K562 (cell line): ENCODE measurements around the gene MAP3K20. TPM values are rescaled to one million over a fixed set of nuclear protein-coding genes. Genes with fewer than 3 reads are reported as not detected.

ENCODE experiments used
- ATAC-seq: fragments of 200-7000 bp; cut with Tn5 transposase; 3 replicates; pipeline ENCODE4 v1.9.1; 2020; ENCODE audit warnings: moderate library complexity
- BruUV-seq: library from RNA; stranded (reverse); fragments of 400-500 nt; replicated peaks from 2 replicates; lab custom pipeline; 2021; lab: Mats Ljungman, UMichigan
- CTCF ChIA-PET: fragments of 300-600 bp; formaldehyde crosslinking; extraction: SDS; loops from one replicate; lab custom pipeline; 2021; ENCODE audit warnings: low intra/inter-chr PET ratio; lab: Yijun Ruan, JAX
- POLR2A ChIA-PET: fragments of 300-600, 350-650 bp; sonication (Branson Sonifier 250); formaldehyde crosslinking; extraction: SDS; loops from one replicate; lab custom pipeline; 2021; ENCODE audit warnings: antibody characterized with exemption, inconsistent platforms; lab: Yijun Ruan, JAX
- DNase-seq, 4 experiments: peaks; one replicate each; pipeline versions ENCODE4 v3.0.0 to v3.0.0-alpha.2; 2011 to 2018; ENCODE audit warnings: low spot score in 3 of 4, mixed read lengths in 3 of 4; ENCODE audit errors: extremely low read depth in 1 of 4
- FAIRE-seq: peaks from 2 replicates; lab custom pipeline; 2011; peaks lifted over from hg19 to GRCh38; lab: Jason Lieb, UNC
- H2AFZ ChIP-seq: 2 replicates; pipeline ENCODE4 v1.6.0; 2011; ENCODE audit warnings: low read depth, low read length, control low read depth, inconsistent platforms
- H3K27ac ChIP-seq: fragments of 200-600 bp; 3 replicates; pipeline ENCODE4 v1.8.0; 2011; ENCODE audit warnings: low read depth, mild to moderate bottlenecking, control low read depth, inconsistent platforms, low read length, moderate library complexity, mixed read lengths; ENCODE audit errors: extremely low read depth
- H3K27me3 ChIP-seq, 2 experiments: fragments of 300-600 bp in 1 of 2; 2 replicates in 1 of 2; 3 replicates in 1 of 2; pipeline versions ENCODE4 v1.6.0 to v1.8.0; 2011; ENCODE audit warnings: inconsistent platforms in 2 of 2, low read length in 2 of 2, mild to moderate bottlenecking in 1 of 2, mixed read lengths in 1 of 2, moderate library complexity in 1 of 2; ENCODE audit not compliant: control insufficient read depth in 2 of 2, insufficient read depth in 2 of 2
- H3K36me3 ChIP-seq: fragments of 300-600 bp; 3 replicates; pipeline ENCODE4 v1.8.0; 2011; ENCODE audit warnings: mild to moderate bottlenecking, low read length, inconsistent platforms; ENCODE audit not compliant: control insufficient read depth, insufficient read depth
- H3K4me1 ChIP-seq, 2 experiments: fragments of 200-600 bp in 1 of 2; replicated peaks in 1 of 2; 2 replicates in 1 of 2; 3 replicates in 1 of 2; pipeline versions ENCODE4 v1.5.1 to v1.8.0; 2011; ENCODE audit warnings: inconsistent platforms in 2 of 2, low read length in 2 of 2, mild to moderate bottlenecking in 1 of 2, mixed read lengths in 1 of 2, moderate library complexity in 1 of 2; ENCODE audit not compliant: control insufficient read depth in 2 of 2, insufficient read depth in 2 of 2
- H3K4me2 ChIP-seq: 2 replicates; pipeline ENCODE4 v1.6.1; 2011; ENCODE audit warnings: low read length, control low read depth, inconsistent platforms, mixed read lengths; ENCODE audit not compliant: insufficient read depth
- H3K4me3 ChIP-seq: fragments of 200-600 bp; sonication (generic), shearing (Covaris generic); 2 replicates; pipeline ENCODE4 v1.5.1; 2016; ENCODE audit warnings: control low read depth, inconsistent platforms
- H3K79me2 ChIP-seq: fragments of 200-600 bp; 3 replicates; pipeline ENCODE4 v1.8.0; 2011; ENCODE audit warnings: low read length, inconsistent platforms; ENCODE audit not compliant: control insufficient read depth, insufficient read depth
- H3K9ac ChIP-seq, 2 experiments: 2 replicates each; pipeline versions ENCODE4 v1.6.0 to v1.6.1; 2011; ENCODE audit warnings: low read depth in 2 of 2, low read length in 2 of 2, control low read depth in 1 of 2, inconsistent platforms in 1 of 2, mild to moderate bottlenecking in 1 of 2, mixed read lengths in 1 of 2; ENCODE audit not compliant: insufficient read depth in 1 of 2
- H3K9me1 ChIP-seq: one replicate; pipeline ENCODE4 v1.6.0; 2011; ENCODE audit warnings: inconsistent platforms, mild to moderate bottlenecking, low read length, moderate library complexity; ENCODE audit not compliant: control insufficient read depth, insufficient read depth
- H3K9me3 ChIP-seq: replicated peaks from 2 replicates; pipeline ENCODE4 v1.5.1; 2011; ENCODE audit warnings: low read depth, low read length, inconsistent platforms; ENCODE audit not compliant: control insufficient read depth, insufficient read depth
- H4K20me1 ChIP-seq: replicated peaks from 2 replicates; pipeline ENCODE4 v1.6.1; 2011; ENCODE audit warnings: low read length, inconsistent platforms, mixed read lengths; ENCODE audit not compliant: control insufficient read depth, insufficient read depth
- CTCF ChIP-seq, 3 experiments: IDR thresholded peaks in 2 of 3; conservative IDR thresholded peaks in 1 of 3; 2 replicates each; pipeline ENCODE4 v1.5.1; 2011 to 2012; ENCODE audit warnings: low read length in 3 of 3, mild to moderate bottlenecking in 3 of 3, control low read depth in 2 of 3, improper control_type of control experiment in 1 of 3, inconsistent platforms in 1 of 3, low read depth in 1 of 3, mixed read lengths in 1 of 3, moderate library complexity in 1 of 3; ENCODE audit not compliant: insufficient read depth in 2 of 3
- FOXA1 ChIP-seq: fragments of 450-650 bp; IDR thresholded peaks from 2 replicates; pipeline ENCODE4 v1.6.1; 2016; ENCODE audit warnings: mild to moderate bottlenecking, borderline replicate concordance
- FOXK2 ChIP-seq, 2 experiments: fragments of 450-650 bp; IDR thresholded peaks in 1 of 2; conservative IDR thresholded peaks in 1 of 2; 2 replicates each; pipeline ENCODE4 v1.6.1; 2016; ENCODE audit warnings: low read depth in 2 of 2, mild to moderate bottlenecking in 1 of 2
- MBD2 ChIP-seq: sonication (generic); IDR thresholded peaks from 2 replicates; pipeline ENCODE4 v1.6.1; 2016; ENCODE audit warnings: low read depth, borderline replicate concordance
- POLR2A ChIP-seq: fragments of 450-650 bp; conservative IDR thresholded peaks from 2 replicates; pipeline ENCODE4 v1.6.1; 2016
- RBM22 ChIP-seq: fragments of 200-400 bp; formaldehyde crosslinking; IDR thresholded peaks from 2 replicates; pipeline ENCODE4 v1.6.1; 2018; ENCODE audit warnings: low read length, low read depth; ENCODE audit not compliant: poor library complexity, severe bottlenecking
- ZKSCAN1 ChIP-seq: fragments of 150-350 bp; IDR thresholded peaks from 2 replicates; pipeline ENCODE4 v1.6.1; 2016; ENCODE audit warnings: low read depth, low read length
- ZNF263 ChIP-seq: sonication (generic); formaldehyde crosslinking; IDR thresholded peaks from 2 replicates; pipeline ENCODE4 v1.8.0; 2022; ENCODE audit warnings: mild to moderate bottlenecking, missing genetic modification reagents, borderline replicate concordance
- ZNF764 ChIP-seq: fragments of 250-450 bp; sonication (Bioruptor Pico); IDR thresholded peaks from 2 replicates; pipeline ENCODE4 v1.4.0; 2020; ENCODE audit warnings: low read depth, mild to moderate bottlenecking, moderate library complexity
- ZSCAN32 ChIP-seq: fragments of 450-650 bp; formaldehyde crosslinking; IDR thresholded peaks from 2 replicates; pipeline ENCODE4 v1.4.0; 2020; ENCODE audit warnings: mild to moderate bottlenecking, moderate library complexity
- WGBS: fragments of 100-300 bp; shearing (Covaris generic); methylation state at CpG from one replicate; pipeline ENCODE4 v1.1.6; 2016; ENCODE audit warnings: low coverage, mixed read lengths; ENCODE audit not compliant: insufficient coverage; ENCODE audit errors: missing lambda C conversion rate; 5-methylcytosine and 5-hydroxymethylcytosine counted together
- in situ Hi-C: fragments of 300-500 bp; cut with MboI; formaldehyde crosslinking; loops from 4 replicates; pipeline ENCODE4 v1.15.0; 2018; ENCODE audit warnings: inconsistent platforms, mixed read lengths
- intact Hi-C: fragments of 100-400 bp; cut with micrococcal nuclease; formaldehyde crosslinking; loops from 2 replicates; pipeline ENCODE4 v1.14.2; 2022
- polyA plus RNA-seq, 8 experiments: library from polyadenylated mRNA; depleted of rRNA in 4 of 8; stranded (reverse) in 5 of 8; unstranded in 3 of 8; fragments of >200 nt; fragmentation: Nextera tagmentation in 2 of 8; fragmentation: Illumina TruSeq in 1 of 8; extraction: Ambion mirVana in 2 of 8; extraction: Trizol in 1 of 8; gene quantifications; 2 replicates each; pipeline versions ENCODE4 v1.2.1 to v1.2.3, GENCODE V29; 2011 to 2014; ENCODE audit warnings: inconsistent platforms in 1 of 8, missing spikeins in 1 of 8
- total RNA-seq, 7 experiments: library from RNA; depleted of rRNA in 6 of 7; stranded (reverse); fragments of >200 nt in 6 of 7; fragmentation: Illumina TruSeq in 2 of 7; extraction: Trizol in 2 of 7; gene quantifications; 2 replicates each; pipeline versions ENCODE4 v1.2.1 to v1.2.3, GENCODE V29; 2011 to 2021; ENCODE audit warnings: low replicate concordance in 1 of 7
- TF ChIP-seq, protein P1 (sequence below): fragments of 250-450 bp; sonication (Bioruptor Pico); IDR thresholded peaks from 2 replicates; pipeline ENCODE4 v1.4.0; 2020

MAP3K20 gene
- total and polyA plus RNA-seq, 9 of the 15 experiments (the other 6 are each of a cell fraction or from before 2014, with no cell fraction given): 9.8 to 34.2 (median 27.3) TPM

GRCh38 chr2:173216668-173217067 is 141.0 kb downstream of the MAP3K20 start:
- peaks cover 9% of the 10 kb centered on the region; the same call in 1 of the 3 replicates for H3K36me3 ChIP-seq
- 90% methylated on average over 2 of the region's 2 CpGs for WGBS
- CTCF ChIA-PET: no interaction called here
- FAIRE-seq: no peak
- H3K4me3 ChIP-seq: no peak overlapping the region
- H2AFZ ChIP-seq: no peak overlapping the region
- in situ Hi-C loops (no loop called here), intact Hi-C loops (loop anchor here (10.0 kb wide), 1 partner anchor 138 kb away; the partner anchor contains the start of gene CDCA7)
- no peak overlapping the region for H3K9ac ChIP-seq
- no peaks in the 10 kb centered on the region for H3K9me3 ChIP-seq
- TF ChIP-seq ZNF263 (CRISPR knock-in tag) (no peak), POLR2A (no peak), FOXA1 (no peak), ZNF764 (no peak), FOXK2 (conservative IDR thresholded peaks at IDR 0.05 in 1 of 2, IDR thresholded peaks at IDR 0.05 in 1 of 2; ENCODE audit: low read depth in 2 of 2) (no peak), CTCF (IDR thresholded peaks at IDR 0.05 in 2 of 3, conservative IDR thresholded peaks at IDR 0.05 in 1 of 3; ENCODE audit: insufficient read depth in 2 of 3, low read depth in 1 of 3, low read length in 3 of 3) (peak in 1 of 3 experiments; percentile 1; a peak in 1 of 6 replicates), RBM22 (no peak), MBD2 (no peak), ZSCAN32 (no peak), ZKSCAN1 (peak; percentile 52; the same call in 1 of the 2 replicates)
- TF ChIP-seq, protein P1, sequence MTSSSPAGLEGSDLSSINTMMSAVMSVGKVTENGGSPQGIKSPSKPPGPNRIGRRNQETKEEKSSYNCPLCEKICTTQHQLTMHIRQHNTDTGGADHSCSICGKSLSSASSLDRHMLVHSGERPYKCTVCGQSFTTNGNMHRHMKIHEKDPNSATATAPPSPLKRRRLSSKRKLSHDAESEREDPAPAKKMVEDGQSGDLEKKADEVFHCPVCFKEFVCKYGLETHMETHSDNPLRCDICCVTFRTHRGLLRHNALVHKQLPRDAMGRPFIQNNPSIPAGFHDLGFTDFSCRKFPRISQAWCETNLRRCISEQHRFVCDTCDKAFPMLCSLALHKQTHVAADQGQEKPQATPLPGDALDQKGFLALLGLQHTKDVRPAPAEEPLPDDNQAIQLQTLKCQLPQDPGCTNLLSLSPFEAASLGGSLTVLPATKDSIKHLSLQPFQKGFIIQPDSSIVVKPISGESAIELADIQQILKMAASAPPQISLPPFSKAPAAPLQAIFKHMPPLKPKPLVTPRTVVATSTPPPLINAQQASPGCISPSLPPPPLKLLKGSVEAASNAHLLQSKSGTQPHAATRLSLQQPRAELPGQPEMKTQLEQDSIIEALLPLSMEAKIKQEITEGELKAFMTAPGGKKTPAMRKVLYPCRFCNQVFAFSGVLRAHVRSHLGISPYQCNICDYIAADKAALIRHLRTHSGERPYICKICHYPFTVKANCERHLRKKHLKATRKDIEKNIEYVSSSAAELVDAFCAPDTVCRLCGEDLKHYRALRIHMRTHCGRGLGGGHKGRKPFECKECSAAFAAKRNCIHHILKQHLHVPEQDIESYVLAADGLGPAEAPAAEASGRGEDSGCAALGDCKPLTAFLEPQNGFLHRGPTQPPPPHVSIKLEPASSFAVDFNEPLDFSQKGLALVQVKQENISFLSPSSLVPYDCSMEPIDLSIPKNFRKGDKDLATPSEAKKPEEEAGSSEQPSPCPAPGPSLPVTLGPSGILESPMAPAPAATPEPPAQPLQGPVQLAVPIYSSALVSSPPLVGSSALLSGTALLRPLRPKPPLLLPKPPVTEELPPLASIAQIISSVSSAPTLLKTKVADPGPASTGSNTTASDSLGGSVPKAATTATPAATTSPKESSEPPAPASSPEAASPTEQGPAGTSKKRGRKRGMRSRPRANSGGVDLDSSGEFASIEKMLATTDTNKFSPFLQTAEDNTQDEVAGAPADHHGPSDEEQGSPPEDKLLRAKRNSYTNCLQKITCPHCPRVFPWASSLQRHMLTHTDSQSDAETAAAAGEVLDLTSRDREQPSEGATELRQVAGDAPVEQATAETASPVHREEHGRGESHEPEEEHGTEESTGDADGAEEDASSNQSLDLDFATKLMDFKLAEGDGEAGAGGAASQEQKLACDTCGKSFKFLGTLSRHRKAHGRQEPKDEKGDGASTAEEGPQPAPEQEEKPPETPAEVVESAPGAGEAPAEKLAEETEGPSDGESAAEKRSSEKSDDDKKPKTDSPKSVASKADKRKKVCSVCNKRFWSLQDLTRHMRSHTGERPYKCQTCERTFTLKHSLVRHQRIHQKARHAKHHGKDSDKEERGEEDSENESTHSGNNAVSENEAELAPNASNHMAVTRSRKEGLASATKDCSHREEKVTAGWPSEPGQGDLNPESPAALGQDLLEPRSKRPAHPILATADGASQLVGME (CRISPR knock-in tag): no peak
- no peak overlapping the region for H3K27ac ChIP-seq
- no peaks in the 10 kb centered on the region for H3K9me1 ChIP-seq
- DNase-seq: no peak
- H3K4me2 ChIP-seq: no peak overlapping the region
- H4K20me1 ChIP-seq: no peaks in the 10 kb centered on the region; the same call in 1 of the 2 replicates
- H3K79me2 ChIP-seq: no peaks in the 10 kb centered on the region
- no TSS peak for BruUV-seq
- no peaks in the 10 kb centered on the region for H3K27me3 ChIP-seq
- no peaks in the 10 kb centered on the region for H3K4me1 ChIP-seq
- no peak for ATAC-seq
- POLR2A ChIA-PET: interaction anchor here (0.7 to 0.9 kb wide), 3 partner anchors 66 to 190 kb away, joined by 3 to 4 read pairs (median 3); no protein-coding TSS in a partner anchor
